MCF 10A (cell line): ENCODE measurements around the gene FPGS. TPM values are rescaled to one million over a fixed set of nuclear protein-coding genes. Genes with fewer than 3 reads are reported as not detected.
"Not testable (repeated sequence)": the region's sequence is repeated elsewhere in the genome, so short reads cannot be mapped to it uniquely, and the experiment has no call there.

Experiments used
- BruUV-seq: library from RNA; stranded (reverse); fragments of 400-500 nt; replicated peaks from 2 replicates; lab custom pipeline; 2021; lab: Mats Ljungman, UMichigan
- CTCF ChIA-PET: fragments of 300-600 bp; sonication (Branson Sonifier 250); formaldehyde crosslinking; extraction: SDS; loops from one replicate; lab custom pipeline; 2021; ENCODE audit warnings: antibody characterized with exemption, inconsistent platforms; lab: Yijun Ruan, JAX
- POLR2A ChIA-PET: fragments of 300-600, 350-650 bp; sonication (Branson Sonifier 250); formaldehyde crosslinking; extraction: SDS; loops from one replicate; lab custom pipeline; 2020; ENCODE audit warnings: antibody characterized with exemption, inconsistent platforms; lab: Yijun Ruan, JAX
- DNase-seq: peaks from one replicate; pipeline ENCODE4 v3.0.0-alpha.2; 2018; ENCODE audit not compliant: unreplicated experiment
- H3K27ac Mint-ChIP-seq: one replicate; pipeline ENCODE4 v1.8.0; 2022; ENCODE audit warnings: mild to moderate bottlenecking, low read depth, mixed read lengths; ENCODE audit not compliant: unreplicated experiment
- H3K27me3 Mint-ChIP-seq: one replicate; pipeline ENCODE4 v1.8.0; 2022; ENCODE audit warnings: mixed read lengths; ENCODE audit not compliant: insufficient read depth, unreplicated experiment
- H3K36me3 Mint-ChIP-seq: one replicate; pipeline ENCODE4 v1.8.0; 2022; ENCODE audit warnings: mild to moderate bottlenecking, moderate library complexity, mixed read lengths; ENCODE audit not compliant: insufficient read depth, unreplicated experiment
- H3K4me1 Mint-ChIP-seq: one replicate; pipeline ENCODE4 v1.8.0; 2022; ENCODE audit warnings: mixed read lengths; ENCODE audit not compliant: insufficient read depth, unreplicated experiment
- H3K4me3 Mint-ChIP-seq: one replicate; pipeline ENCODE4 v1.8.0; 2022; ENCODE audit warnings: mild to moderate bottlenecking, moderate library complexity, mixed read lengths; ENCODE audit not compliant: unreplicated experiment
- H3K9me3 Mint-ChIP-seq: one replicate; pipeline ENCODE4 v1.8.0; 2022; ENCODE audit warnings: mixed read lengths; ENCODE audit not compliant: unreplicated experiment
- CTCF ChIP-seq: fragments of 200-600 bp; IDR thresholded peaks from one replicate; pipeline ENCODE4 v1.8.0; 2022; ENCODE audit warnings: antibody characterized with exemption, mild to moderate bottlenecking; ENCODE audit not compliant: unreplicated experiment
- intact Hi-C: fragments of 100-400 bp; cut with micrococcal nuclease; formaldehyde crosslinking; loops from 2 replicates; pipeline ENCODE4 v1.14.1; 2022
- total RNA-seq: library from RNA; stranded (reverse); gene quantifications from 2 replicates; pipeline ENCODE4 v1.2.3, GENCODE V29; 2022

Gene FPGS
- total RNA-seq, 1 experiment from 2014 or later = 130 TPM

DNA sequence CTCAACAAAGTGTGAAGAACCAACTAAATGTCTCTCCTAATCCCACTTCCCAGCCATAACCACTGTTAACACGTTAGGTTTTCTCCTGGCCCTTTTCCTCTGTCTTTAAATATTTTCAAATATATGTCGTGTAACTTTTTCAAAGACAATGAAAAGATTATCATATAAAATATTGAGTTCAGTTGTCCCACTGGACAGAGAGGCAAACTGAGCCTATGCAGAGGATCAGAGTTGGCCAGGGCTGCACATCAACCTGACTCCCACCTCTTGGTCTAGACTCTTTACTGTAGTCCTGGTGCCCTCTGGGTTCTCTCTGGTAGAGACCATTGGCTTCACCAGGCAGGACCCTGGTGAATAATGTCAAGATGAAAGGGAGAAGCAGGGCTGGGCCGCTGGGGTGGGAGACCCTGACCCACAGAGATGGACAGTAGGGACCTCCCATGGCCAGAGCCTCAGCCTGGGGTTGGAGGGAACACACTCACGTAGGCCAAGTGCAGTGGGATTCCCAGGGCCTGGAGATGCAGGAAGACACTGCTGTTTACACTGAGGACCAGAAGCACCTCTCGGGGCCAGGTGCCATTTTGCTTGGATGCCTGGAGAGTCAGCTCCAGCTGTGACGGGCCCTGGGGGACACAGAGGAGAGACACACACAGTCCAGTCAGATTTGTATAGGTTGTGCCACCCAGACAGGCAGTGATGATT, 26.7 kb downstream of the FPGS start:
- POLR2A ChIA-PET = interaction anchor here (1.0 to 1.1 kb wide), 2 partner anchors 8 to 25 kb away, joined by 3 read pairs; no protein-coding TSS in a partner anchor
- BruUV-seq = no TSS peak
- no peak overlapping the region for H3K27ac Mint-ChIP-seq
- intact Hi-C loops = no loop called here
- H3K27me3 Mint-ChIP-seq = no peaks in the 10 kb centered on the region
- peaks cover 25% of the 10 kb centered on the region for H3K36me3 Mint-ChIP-seq
- DNase-seq = no peak
- CTCF ChIA-PET = no interaction called here
- no peaks in the 10 kb centered on the region for H3K9me3 Mint-ChIP-seq
- H3K4me1 Mint-ChIP-seq = no peaks in the 10 kb centered on the region
- no peak for TF ChIP-seq CTCF
- H3K4me3 Mint-ChIP-seq = no peak overlapping the region

- ChIA-PET POLR2A (interaction anchor here (0.7 kb wide), 1 partner anchor 220 kb away, joined by 4 read pairs; no protein-coding TSS in a partner anchor), CTCF (no interaction called here)
- TF ChIP-seq CTCF = no peak
- Mint-ChIP-seq H3K27me3 (no peaks in the 10 kb centered on the region), H3K9me3 (no peaks in the 10 kb centered on the region), H3K4me1 (no peaks in the 10 kb centered on the region), H3K4me3 (no peak overlapping the region), H3K27ac (no peak overlapping the region), H3K36me3 (peaks cover 10% of the 10 kb centered on the region)
- intact Hi-C loops = no loop called here
- no TSS peak for BruUV-seq
- no peak for DNase-seq
Measured at GRCh38 chr9:127832248-127832647, 29.6 kb downstream of the FPGS start.

- Mint-ChIP-seq H3K4me3 (no peak overlapping the region), H3K27ac (no peak overlapping the region), H3K4me1 (no peaks in the 10 kb centered on the region), H3K27me3 (no peaks in the 10 kb centered on the region), H3K36me3 (peaks cover 17% of the 10 kb centered on the region), H3K9me3 (no peaks in the 10 kb centered on the region)
- DNase-seq = no peak
- intact Hi-C loops = no loop called here
- ChIA-PET POLR2A (no interaction called here), CTCF (interaction anchor here (0.6 kb wide), 1 partner anchor 42 kb away, joined by 3 read pairs; no protein-coding TSS in a partner anchor)
- BruUV-seq = no TSS peak
- TF ChIP-seq CTCF = no peak
Measured at GRCh38 chr9:127833555-127833954, 30.9 kb downstream of the FPGS start.

DNA sequence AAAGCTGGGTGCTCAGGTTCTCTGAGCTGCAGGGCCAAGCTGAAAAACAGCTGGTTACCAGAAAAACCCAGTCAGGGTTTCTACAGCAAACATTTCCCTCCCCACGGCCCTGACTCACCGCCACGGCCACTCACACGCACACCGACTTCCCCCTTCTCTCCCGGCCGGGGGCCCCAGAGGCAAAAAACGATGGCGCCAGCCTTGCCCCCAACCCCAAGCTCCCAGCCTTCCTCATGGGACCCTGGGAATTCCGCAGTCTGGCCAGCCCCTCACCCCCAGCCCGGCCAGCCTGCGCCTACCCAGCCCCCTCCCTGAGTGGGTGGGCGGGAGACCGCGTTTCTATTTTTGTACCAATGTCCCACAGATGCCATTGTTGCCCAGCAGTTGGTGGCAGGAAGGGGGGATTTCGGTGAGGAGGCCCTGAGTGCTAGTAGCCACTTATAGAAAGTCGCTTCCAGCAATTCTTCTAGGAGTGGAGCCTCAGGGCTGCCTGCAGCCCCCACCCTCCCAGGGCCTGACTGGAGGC, 33.4 kb downstream of the FPGS start:
- no peak for TF ChIP-seq CTCF
- no peak overlapping the region for H3K27ac Mint-ChIP-seq
- DNase-seq = no peak
- ChIA-PET CTCF (no interaction called here), POLR2A (interaction anchor here (0.7 kb wide), 1 partner anchor 16 kb away, joined by 3 read pairs; no protein-coding TSS in a partner anchor)
- no peaks in the 10 kb centered on the region for H3K4me1 Mint-ChIP-seq
- H3K27me3 Mint-ChIP-seq = no peaks in the 10 kb centered on the region
- peaks cover 13% of the 10 kb centered on the region for H3K36me3 Mint-ChIP-seq
- intact Hi-C loops = no loop called here
- no peak overlapping the region for H3K4me3 Mint-ChIP-seq
- no peaks in the 10 kb centered on the region for H3K9me3 Mint-ChIP-seq
- no TSS peak for BruUV-seq

DNA sequence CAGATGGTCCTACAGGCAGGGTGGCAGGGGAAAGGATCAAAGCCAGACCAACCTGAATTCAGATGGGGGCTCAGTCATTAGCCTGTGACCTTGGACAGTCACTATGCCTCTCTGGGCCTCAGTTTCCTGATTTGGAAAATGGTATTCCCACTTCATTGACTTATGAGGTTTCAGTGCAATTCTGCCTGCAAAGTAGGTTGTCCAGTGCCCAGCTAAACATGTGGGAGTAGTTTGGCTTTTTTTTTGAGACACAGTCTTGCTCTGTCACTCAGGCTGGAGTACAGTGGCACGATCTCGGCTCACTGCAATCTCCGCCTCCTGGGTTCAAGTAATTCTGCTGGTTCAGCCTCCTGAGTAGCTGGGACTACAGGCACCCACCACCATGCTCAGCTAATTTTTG, 33.9 kb downstream of the FPGS start:
- BruUV-seq, DNase-seq, H3K27ac Mint-ChIP-seq, H3K4me1 Mint-ChIP-seq, H3K4me3 Mint-ChIP-seq, intact Hi-C loops, CTCF ChIA-PET, H3K9me3 Mint-ChIP-seq, H3K27me3 Mint-ChIP-seq: not testable (repeated sequence)
- H3K36me3 Mint-ChIP-seq = peaks cover 13% of the 10 kb centered on the region
- POLR2A ChIA-PET = interaction anchor here (0.7 to 1.1 kb wide), 2 partner anchors 11 to 41 kb away, joined by 3 read pairs; partner anchors contain the start of gene AK1
